ENCODE measurements around the gene HMX1.

The HMX1 gene

DNA sequence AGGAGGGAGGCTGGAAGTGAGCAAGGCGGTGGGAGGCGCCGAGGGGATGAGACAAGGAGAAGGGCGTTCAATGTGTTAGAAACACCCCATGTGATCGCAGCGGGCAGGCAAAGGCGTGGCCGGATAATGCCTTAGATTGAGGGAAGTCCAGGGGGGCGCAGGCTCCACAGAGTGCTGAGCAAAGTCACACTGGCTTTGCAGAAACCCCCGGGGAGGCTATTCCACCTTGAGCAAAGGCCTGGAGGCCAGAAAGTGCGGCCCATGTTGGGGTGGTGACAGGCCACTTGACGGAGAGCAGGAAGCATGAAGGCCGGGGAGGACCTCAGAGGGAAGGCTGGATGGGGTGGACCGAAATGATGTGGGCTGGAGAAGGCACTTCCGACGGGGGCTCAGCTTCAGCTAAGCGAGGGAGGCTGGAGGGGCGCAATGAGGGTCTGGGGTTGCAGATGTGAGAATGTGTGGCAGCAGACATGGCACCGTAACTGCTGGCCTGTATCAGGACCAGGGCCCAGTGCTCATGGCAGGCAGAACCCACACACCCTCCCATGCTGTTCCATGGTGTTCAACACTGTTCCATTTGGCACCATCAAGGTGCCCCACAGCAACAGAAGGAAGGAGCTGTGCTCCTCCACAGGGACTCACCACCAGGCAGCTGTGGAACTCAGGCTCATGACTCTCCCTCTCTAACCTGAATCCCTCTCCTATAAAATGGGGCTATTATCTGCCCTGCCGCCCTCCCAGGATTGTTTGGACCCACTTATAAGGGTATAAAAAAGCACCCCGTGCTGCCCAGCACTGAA is 50.3 kb downstream of the HMX1 start:
- DNase-seq (ENCODE audit: extremely low read depth in 1 of 2, low read depth in 1 of 2) = no peak

DNA sequence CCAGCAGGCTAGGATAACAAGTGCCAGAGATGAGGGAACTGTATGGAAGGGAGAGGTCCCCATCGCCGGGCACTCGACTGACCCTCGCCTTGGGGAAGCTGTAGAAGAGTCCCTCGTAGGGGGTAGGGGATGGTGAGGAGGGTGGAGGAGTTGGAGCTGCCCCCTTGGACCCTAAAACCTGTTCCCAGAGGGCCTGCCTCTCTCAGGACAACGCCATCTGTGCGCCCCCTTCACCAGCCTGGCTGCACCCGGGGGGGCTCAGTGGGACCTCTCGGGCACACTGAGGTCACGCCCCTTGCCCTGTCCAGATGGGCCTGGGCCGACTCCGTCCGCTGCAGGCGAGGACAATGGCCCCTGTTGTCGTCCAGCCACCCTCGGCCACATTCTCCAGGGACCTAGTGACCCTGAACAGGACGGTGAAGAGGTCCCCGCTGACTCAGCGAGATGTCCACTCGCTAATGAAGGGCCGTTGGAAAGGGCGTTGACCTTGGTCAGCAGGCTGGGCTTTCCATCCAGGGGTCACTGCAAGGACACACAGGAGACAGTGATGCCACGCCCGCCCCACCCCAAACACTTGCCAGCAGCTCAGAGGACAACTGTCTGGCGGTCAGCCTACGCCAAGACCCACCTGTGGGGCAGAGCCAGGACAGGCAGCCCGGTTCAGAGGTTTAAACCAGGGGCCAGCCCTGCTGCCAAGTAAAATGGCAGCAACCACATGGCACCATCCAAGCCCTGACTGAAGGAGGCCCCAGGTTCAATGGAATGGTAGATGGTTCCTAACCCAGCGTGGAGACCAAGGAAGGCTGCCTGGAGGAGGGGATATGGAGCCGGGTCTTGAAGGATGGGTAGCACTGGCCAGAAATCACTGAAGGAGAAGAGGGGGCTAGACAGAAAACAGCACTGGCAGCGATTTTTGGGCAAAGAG is 51.2 kb downstream of the HMX1 start:
- no peak for DNase-seq (ENCODE audit: extremely low read depth in 1 of 2, low read depth in 1 of 2)

DNA sequence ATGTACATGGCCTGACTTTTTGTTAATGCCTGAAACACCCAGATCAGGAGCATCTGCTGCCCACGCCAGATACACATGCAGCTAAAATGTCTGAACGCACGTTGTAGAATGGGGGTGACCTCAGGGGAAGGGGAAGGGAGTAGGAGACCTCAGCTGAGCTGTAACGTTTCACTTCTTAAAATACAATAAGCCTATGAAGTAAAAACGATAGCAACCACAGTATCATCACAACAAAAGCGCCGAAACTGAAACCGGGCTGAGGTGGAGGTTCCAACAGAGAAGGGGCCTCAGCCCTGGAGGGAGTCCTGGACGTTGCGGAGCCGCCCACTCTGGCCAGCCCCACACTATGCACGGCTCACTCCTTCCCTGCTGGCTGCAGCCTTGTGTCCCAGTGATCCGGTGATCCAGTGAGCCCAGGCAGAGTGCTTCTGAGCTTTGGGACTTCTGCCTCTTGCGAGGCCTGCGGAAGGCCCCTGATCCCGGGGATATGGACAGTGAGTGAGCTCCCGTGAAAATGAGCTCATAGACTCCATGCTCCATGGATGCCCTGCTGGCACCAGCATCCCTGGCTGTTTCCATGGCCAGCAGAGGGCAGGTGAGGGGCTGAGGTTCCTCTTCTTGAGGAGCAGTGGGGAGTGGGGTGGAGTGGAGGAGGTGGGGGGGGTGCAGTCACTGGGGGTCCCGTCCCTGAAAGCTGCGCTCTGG is 52.0 kb downstream of the HMX1 start:
- DNase-seq (ENCODE audit: extremely low read depth in 1 of 2, low read depth in 1 of 2) = no peak

DNA sequence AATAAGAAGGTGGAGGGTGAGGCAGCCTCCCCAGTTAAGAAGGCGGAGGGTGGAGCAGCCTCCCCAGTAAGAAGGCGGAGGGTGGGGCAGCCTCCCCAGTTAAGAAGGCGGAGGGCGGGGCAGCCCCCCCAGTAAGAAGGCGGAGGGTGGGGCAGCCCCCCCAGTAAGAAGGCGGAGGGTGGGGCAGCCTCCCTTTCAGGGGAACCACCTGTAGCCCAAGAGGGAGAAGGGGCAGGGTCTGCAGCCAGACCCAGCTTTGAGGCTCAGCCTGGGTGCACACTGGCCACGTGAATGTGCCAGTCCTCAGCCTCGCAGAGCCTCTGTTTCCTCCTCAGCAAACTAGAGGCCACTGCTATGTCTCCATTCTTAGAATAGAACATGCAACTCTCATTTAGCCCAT is 52.6 kb downstream of the HMX1 start:
- DNase-seq (ENCODE audit: extremely low read depth in 1 of 2, low read depth in 1 of 2) = no peak

DNA sequence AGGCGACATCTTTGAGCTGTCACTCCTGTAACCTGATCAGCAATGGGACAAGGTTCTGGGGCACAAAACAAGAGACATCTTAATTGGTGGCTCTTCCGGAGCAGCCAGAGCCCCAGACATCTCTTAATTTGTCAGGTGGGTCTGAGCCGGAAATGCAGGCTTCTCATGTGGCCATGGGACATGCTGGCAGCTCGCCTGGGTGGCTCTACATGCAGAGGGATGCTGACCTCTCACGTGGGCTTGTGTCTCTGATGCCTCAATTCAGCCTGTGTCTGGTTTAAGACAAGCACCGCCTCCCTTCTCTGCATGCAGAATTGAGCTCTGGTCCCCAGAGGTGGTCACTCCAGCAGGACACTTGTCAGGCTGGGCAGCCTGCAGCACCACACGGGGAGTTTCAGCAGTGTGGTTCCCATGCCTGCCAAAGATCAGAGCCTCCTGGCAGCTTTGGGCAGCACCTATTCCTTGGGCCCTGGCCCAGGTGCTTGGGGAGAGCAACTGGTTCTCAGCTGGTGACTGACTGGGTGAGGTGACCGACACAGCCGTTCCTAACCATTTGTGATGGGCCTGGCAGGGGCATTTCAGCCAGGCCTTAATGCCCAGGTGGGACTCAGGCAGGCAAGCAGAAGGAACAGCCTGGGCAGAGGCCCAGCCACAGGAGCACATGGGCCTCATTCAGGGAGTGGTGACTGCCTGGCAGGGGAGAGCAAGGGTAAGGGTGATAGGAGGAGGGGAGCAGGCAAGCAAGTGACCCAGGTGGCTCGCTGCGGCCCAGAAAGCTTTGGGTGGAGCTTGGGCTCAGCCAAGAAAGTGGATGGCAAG is 53.4 kb downstream of the HMX1 start:
- DNase-seq (ENCODE audit: extremely low read depth in 1 of 2, low read depth in 1 of 2) = no peak

DNA sequence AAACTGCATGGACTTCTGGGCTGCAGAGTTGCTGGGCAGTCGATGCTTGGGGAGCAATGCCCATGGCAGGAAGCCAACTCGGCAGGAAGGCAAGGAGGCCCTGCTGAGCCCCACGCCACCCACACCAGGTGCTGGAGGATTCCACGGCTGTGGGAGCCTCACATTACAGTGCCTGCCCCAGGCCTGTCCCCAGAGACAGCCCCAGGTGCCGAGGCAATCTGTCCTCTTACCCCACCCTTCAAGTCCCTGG is 53.9 kb downstream of the HMX1 start:
- no peak for DNase-seq (ENCODE audit: extremely low read depth in 1 of 2, low read depth in 1 of 2)

DNA sequence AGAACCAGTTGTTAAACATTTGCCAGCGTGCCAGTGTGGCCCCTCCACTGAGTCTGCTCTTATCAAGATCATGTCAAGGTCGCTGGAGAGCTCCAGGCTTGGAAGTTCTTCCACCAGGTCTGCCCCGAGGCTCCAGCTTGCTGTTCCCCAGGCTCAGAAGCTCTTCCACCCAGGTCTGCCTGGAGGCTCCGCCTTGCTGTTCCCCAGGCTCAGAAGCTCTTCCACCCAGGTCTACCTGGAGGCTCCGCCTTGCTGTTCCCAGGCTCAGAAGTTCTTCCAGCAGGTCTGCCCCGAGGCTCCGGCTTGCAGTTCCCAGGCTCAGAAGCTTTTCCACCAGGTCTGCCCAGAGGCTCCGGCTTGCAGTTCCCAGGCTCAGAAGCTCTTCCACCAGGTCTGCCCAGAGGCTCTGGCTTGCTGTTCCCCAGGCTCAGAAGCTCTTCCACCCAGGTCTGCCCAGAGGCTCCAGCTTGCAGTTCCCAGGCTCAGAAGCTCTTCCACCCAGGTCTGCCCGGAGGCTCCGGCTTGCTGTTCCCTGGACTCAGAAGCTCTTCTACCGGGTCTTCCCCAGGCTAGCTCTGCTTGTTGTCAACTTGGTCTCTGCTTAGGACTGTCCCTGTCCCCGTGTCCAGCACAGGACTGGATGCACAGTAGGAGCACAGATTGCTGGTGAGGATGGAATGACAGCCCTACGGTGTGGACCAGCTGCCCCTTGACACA is 54.4 kb downstream of the HMX1 start:
- no peak for DNase-seq (ENCODE audit: extremely low read depth in 1 of 2, low read depth in 1 of 2)
